MG63 (cell line): Measurements from ENCODE around the gene TNP2. TPM values are rescaled to one million over a fixed set of nuclear protein-coding genes. Genes with fewer than 3 reads are reported as not detected.

Experiments
- DNase-seq: peaks from one replicate; pipeline ENCODE4 v3.0.0-alpha.2; 2020
- H3K27me3 ChIP-seq: fragments of 250-450 bp; sonication (Bioruptor Pico); 2 replicates; pipeline ENCODE4 v1.5.1; 2020; ENCODE audit warnings: mild to moderate bottlenecking, moderate library complexity
- H3K36me3 ChIP-seq: fragments of 250-450 bp; sonication (Bioruptor Pico); 2 replicates; pipeline ENCODE4 v1.5.1; 2020; ENCODE audit warnings: mild to moderate bottlenecking, moderate library complexity
- H3K4me3 ChIP-seq: fragments of 250-450 bp; sonication (Bioruptor Pico); 2 replicates; pipeline ENCODE4 v1.5.1; 2020; ENCODE audit warnings: mild to moderate bottlenecking, moderate library complexity
- H3K9me3 ChIP-seq: fragments of 250-450 bp; sonication (Bioruptor Pico); 2 replicates; pipeline ENCODE4 v1.5.1; 2020; ENCODE audit warnings: mild to moderate bottlenecking, moderate library complexity
- total RNA-seq: library from RNA; depleted of rRNA; stranded (reverse); fragments of >200 nt; shearing (Covaris generic); gene quantifications from 2 replicates; pipeline ENCODE4 v1.2.3, GENCODE V29; 2014; ENCODE audit warnings: low replicate concordance

The TNP2 gene
- total RNA-seq, 1 experiment from 2014 or later: not detected

DNA sequence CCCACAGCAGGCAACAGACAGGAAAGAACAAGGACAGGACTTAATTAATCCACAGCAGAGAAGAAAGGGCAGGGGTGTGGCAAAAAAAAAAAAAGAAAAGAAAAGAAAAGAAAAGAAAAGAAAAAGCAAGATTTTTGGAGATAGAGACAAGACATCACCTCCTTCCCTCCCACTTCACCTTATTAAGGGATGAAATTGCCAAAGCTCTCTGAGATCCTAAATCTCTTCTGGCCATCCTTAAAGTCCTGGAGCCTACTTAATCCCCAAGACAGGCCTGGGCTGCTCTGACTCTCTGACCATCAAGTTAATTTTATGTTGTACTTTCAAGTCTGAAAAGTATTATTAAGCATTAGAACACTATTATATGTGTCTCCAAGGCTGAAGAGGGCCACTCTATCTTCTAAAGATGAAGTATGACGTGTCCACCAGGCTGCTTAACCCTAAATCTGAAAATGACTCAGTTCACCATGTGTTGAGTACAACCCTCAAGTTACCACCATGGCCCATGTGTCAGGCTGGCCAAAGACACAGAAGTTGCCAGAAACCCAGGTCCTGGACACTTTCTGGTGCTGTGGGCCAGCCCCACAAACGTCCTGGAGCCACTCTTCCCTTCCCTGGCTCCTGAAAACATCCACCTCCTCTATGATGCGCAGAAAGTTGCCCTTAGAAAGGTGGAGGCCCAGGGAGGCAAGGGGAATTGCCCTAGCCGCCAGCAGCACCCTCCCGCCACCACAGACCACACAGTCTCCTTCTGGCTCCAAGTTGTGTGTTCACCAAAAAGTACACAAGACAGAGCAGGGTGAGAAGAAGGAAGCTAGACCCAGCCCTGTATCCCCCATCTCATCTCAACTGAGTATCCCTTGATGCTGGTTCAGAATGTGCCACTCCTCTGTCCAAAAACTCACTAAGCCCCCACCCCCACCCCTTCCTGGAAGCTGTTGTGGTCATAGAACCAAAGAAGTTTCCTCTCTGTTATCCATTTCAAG is 15.8 kb downstream of the TNP2 start:
- H3K9me3 ChIP-seq: no peaks in the 10 kb centered on the region
- no peaks in the 10 kb centered on the region for H3K27me3 ChIP-seq
- no peak for DNase-seq
- peaks cover 4% of the 10 kb centered on the region for H3K36me3 ChIP-seq
- no peak overlapping the region for H3K4me3 ChIP-seq

DNA sequence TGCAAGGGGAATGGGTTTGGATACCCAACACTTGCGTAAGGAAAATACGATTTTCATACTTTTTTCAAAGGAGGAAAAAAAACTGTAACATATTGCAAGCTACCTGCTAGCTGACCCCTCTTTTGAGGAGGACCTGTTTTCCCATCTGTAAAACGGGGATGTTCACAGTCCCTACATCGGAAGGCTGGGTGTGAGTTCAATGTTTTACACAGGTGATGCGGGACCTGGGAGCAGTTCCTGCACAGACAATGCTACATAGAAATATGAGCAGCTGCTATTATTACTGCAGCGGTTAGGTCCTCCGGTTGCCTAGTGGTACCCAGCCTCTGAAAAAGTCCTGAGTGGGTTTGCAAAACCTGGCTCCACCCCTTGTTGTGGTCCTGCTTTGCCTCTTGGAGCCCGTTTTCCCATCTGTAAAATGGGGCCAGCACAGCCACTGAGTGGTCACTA is 16.6 kb downstream of the TNP2 start:
- Histone ChIP-seq H3K36me3 (peaks cover 4% of the 10 kb centered on the region), H3K9me3 (no peaks in the 10 kb centered on the region), H3K4me3 (no peak overlapping the region), H3K27me3 (no peaks in the 10 kb centered on the region)
- DNase-seq: no peak

DNA sequence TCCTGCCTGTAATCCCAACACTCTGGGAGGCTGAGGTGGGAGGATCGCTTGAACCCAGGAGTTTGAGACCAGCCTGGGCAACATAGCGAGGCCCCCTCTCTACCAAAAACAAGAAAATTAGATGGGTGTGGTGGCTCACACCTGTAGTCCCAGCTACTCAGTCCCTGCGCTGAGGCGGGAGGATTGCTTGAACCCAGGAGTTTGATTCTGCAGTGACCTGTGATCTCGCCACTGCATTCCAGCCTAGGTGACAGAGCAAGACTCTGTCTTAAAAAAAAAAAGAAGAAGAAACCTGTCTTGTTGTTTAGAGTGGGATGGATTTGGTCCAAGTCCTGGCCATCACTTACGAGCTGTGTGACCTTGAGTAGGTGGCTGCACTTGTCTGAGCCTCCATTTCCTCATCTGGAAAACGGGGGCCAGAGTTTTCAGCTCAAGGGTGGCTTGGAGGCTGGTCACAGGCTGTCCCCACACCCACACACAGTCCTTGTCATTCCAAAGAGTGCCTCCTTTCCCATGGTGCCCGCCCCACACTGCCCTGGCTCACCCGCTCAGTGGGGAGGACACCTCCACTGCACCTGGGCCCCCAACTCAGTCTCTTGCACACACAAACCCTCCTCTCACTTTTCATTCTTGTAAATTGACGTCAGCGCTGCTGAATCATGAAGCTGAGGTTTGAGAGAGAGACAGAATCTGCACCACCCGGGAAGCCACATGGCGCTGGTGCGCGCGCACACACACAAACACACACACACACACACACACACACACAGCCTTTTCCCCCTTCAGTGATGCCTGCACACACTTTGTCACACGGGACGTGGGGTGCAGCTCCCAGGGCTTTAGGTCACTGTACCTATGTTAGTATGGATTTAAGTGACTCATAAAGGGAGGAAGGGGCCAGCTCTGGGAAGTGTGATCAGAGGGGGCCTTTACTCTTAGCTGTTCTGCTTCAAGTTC is 17.3 kb downstream of the TNP2 start:
- DNase-seq: no peak
- no peaks in the 10 kb centered on the region for H3K9me3 ChIP-seq
- H3K36me3 ChIP-seq: peaks cover 4% of the 10 kb centered on the region
- no peak overlapping the region for H3K4me3 ChIP-seq
- H3K27me3 ChIP-seq: no peaks in the 10 kb centered on the region

DNA sequence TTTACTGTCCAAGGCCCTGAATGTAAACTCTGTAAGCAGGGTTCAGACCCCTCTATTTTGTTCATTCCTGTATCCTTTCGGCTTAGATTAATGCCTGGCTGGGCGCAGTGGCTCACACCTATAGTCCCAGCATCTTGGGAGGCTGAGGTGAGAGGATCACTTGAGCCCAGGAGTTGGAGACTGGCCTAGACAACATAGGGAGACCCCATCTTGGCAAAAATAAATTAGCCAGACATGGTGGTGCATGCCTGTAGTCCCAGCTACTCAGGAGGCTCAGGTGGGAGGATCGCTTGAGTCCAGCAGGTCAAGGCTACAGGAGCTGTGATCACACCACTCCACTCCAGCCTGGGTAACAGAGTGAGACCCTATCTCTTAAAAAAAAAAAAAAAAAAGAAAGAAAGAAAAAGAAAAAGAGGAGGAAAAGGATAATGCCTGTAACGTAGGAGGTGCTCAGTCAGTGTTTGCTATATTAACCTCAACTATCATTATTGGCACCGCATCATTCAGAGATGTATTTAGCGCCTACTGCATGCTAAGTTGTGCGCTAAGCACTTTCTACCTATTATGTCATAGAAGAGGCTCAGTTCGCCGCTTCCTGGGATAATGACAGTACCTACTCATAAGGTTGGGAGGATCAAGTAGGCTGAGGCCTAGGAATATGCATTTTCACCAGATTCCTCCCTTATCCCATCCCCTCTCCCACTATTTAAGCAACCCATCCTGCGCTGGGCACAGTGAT is 18.2 kb downstream of the TNP2 start:
- Histone ChIP-seq H3K27me3 (no peaks in the 10 kb centered on the region), H3K4me3 (no peak overlapping the region), H3K9me3 (no peaks in the 10 kb centered on the region), H3K36me3 (peaks cover 4% of the 10 kb centered on the region)
- no peak for DNase-seq

DNA sequence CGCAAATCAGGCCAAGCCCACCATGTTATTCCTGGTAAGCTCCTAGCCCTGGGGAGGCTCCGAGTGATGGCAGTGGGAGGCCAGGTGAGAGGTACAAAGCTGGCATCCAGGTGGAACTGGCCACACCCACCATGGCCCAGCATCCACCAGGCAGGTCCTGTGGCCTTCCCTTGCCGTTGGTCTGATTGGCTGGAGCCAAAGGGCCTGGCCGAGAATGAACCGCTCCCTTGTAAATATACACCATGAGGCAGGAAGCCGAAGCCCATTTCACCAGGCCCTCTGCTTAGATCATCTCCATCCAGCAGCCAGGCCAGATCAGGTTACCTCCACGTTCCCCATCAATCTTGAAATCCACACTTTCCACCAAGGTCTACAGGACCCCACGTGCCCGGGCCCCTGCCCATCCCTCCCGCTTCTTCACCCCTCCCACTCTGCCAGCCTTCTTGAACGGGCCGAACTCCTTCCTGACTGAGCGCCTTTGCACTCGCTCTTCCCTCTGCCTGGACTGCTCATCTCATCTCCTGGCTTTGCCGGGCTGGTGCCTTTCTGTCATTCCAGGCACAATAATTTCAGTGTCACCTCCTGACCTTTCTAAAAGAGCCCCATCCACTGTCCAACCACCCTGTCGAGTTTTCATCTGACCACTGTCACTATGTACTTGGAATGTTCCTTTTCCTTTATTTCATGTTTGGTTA is 18.9 kb downstream of the TNP2 start:
- Histone ChIP-seq H3K4me3 (no peak overlapping the region), H3K9me3 (no peaks in the 10 kb centered on the region), H3K27me3 (no peaks in the 10 kb centered on the region), H3K36me3 (peaks cover 4% of the 10 kb centered on the region)
- peak; percentile 19 for DNase-seq

DNA sequence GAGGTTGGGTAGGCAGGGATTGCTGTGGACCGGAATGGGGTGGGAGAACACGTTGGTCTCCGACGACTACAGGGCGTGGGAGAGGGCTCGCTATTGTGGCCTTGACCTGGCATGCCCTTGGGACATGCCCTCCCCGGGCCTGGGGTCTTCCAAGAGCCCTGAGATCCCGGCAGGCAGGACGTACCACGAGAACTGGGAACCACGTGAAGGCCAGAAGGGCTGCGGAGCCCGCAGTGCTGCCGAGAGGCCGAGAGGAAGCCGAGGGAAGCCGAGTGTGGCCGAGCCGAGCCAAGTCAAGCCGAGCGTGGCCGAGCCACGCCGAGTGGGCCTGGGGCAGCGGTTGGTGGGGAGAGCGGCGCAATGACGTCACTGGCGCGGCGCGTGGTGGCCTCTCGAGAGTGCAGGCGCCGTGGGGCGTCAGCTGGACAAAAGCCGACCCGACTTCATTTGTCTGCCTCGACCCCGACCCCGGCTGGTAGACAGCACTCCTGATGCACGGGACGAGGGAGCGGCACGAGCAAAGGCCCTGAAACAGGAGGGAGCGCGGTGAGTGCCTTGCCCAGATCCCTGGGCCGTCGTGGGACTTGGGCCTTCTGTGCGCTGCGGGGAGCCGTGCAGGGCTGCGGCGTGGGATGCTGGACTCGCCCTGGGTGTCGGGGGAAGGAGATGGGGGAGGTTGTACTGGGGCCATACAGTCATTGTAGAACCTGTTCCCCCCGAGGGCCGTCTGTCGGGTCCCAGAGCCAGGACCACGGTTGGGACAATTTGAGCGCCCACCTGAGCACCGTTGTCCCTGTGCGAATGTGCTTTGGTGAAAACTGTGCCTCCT is 19.7 kb downstream of the TNP2 start:
- Histone ChIP-seq H3K27me3 (no peaks in the 10 kb centered on the region), H3K9me3 (no peaks in the 10 kb centered on the region), H3K4me3 (no peak overlapping the region), H3K36me3 (peaks cover 4% of the 10 kb centered on the region)
- no peak for DNase-seq

DNA sequence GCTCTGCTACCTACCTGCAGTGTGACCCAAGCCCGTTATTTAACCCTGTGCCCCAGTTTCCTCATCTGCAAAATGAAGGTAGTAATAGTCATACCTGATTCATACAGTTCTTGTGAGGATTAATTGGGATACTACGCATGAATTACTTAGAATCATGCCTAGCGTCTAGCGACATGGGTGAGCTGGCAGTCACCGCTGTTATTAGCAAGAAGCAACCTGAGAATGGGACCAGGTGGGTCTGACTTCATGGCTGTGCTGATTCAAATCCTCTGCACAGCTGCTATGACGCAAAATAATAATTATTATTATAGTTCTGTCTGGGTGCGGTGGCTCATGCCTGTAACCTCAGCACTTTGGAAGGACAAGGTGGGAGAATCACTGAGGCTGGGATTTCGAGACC is 21.0 kb downstream of the TNP2 start:
- H3K27me3 ChIP-seq: no peaks in the 10 kb centered on the region
- H3K9me3 ChIP-seq: no peaks in the 10 kb centered on the region
- H3K36me3 ChIP-seq: peaks cover 4% of the 10 kb centered on the region
- no peak for DNase-seq
- no peak overlapping the region for H3K4me3 ChIP-seq

DNA sequence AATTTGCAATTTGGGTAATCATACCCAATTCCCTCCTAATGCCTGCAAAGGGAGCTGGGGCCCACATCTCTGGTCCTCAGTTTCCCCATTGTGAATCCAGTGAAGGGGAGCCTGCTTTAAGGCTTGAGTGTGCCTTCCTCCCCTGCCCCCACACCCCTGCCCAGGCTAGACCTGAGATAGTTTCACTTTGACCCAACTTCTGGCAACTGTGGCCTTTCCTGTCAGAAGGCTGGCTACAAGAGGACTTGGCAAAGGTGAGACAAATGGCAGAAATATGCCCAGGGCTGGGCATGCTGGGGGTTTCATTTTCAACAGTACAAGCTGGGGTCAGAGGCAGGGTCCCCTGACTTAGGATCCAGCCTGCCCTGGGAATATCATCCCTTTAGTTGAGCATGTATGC is 23.1 kb downstream of the TNP2 start:
- DNase-seq: peak; percentile 16
- H3K9me3 ChIP-seq: no peaks in the 10 kb centered on the region
- no peaks in the 10 kb centered on the region for H3K27me3 ChIP-seq
- no peaks in the 10 kb centered on the region for H3K36me3 ChIP-seq
- no peak overlapping the region for H3K4me3 ChIP-seq

DNA sequence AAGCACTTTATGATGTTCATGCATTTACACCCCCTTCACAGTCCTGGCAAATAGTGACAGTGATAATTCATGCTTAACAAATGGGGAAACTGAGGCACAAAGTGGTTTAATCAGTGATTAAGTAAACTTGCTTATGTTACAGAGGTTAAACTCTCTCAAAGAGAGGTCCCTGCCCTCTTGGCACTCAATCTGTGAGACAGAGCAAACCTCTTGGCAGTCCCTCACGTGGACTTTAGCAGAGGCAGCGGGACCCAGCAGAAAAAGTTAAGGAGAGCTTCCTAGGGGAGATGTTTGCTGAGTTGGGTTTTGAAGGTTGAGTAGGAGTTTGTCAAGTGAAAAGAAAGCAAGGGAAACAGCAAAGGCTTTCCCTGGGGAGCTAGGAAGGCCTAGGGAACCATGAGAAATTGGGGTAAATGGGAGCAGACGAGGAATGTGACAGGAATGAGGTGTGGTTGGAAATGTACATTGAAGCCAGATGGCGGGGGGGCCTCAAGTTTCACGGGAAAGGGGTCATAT is 23.8 kb downstream of the TNP2 start:
- Histone ChIP-seq H3K4me3 (no peak overlapping the region), H3K36me3 (no peaks in the 10 kb centered on the region), H3K27me3 (no peaks in the 10 kb centered on the region), H3K9me3 (no peaks in the 10 kb centered on the region)
- DNase-seq: no peak

DNA sequence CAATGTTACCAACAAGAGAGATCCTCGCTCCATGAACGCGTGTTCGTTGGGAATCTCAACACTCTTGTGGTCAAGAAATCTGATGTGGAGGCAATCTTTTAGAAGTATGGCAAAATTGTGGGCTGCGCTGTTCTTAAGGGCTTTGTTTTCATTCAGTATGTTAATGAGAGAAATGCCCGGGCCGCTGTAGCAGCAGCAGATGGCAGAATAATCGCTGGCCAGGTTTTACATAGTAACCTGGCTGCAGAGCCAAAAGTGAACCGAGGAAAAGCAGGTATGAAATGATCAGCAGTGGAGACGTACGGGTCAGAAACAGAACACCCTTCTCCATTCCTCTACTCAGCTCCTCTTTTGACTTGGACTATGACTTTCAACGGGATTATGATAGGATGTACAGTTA is 26.5 kb downstream of the TNP2 start:
- H3K36me3 ChIP-seq: no peaks in the 10 kb centered on the region

DNA sequence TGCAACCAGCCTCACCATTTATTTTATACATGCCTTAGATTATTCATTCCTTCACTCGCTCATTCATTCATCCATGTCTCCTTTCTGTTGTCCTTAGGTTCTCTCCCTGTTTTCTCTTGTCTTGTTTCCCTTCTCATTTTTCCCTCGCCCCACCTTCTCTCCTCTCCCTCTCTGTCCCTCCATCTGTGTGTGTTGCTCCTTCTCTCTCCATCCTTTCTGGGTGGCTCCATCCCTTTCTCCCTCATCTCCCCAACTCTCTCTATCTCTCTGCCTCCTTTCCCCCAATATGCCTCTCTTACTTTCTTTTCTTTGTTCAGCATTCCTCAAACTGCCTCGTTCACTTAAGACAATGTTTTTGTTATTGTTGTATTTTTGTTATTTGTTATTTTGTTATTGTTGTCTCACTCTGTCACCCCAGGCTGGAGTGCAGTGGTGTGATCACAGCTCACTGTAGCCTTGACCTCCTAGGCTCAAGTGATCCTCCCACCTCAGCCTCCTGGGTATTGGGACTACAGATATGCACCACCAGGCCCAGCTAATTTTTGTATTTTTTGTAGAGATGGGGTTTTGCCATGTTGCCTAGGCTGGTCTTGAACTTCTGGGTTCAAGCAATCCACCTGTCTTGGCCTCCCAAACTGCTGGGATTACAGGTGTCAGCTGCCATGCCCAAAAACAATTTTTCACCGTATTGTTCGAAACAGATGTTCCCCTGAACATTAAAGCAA is 27.5 kb downstream of the TNP2 start:
- no peaks in the 10 kb centered on the region for H3K27me3 ChIP-seq
- H3K9me3 ChIP-seq: no peaks in the 10 kb centered on the region
- no peak for DNase-seq
- H3K36me3 ChIP-seq: no peaks in the 10 kb centered on the region
- H3K4me3 ChIP-seq: no peak overlapping the region

More for the DNA sequence above, 26.5 kb downstream of the TNP2 start:
- H3K4me3 ChIP-seq: no peak overlapping the region
- no peaks in the 10 kb centered on the region for H3K9me3 ChIP-seq
- no peaks in the 10 kb centered on the region for H3K27me3 ChIP-seq
- no peak for DNase-seq

DNA sequence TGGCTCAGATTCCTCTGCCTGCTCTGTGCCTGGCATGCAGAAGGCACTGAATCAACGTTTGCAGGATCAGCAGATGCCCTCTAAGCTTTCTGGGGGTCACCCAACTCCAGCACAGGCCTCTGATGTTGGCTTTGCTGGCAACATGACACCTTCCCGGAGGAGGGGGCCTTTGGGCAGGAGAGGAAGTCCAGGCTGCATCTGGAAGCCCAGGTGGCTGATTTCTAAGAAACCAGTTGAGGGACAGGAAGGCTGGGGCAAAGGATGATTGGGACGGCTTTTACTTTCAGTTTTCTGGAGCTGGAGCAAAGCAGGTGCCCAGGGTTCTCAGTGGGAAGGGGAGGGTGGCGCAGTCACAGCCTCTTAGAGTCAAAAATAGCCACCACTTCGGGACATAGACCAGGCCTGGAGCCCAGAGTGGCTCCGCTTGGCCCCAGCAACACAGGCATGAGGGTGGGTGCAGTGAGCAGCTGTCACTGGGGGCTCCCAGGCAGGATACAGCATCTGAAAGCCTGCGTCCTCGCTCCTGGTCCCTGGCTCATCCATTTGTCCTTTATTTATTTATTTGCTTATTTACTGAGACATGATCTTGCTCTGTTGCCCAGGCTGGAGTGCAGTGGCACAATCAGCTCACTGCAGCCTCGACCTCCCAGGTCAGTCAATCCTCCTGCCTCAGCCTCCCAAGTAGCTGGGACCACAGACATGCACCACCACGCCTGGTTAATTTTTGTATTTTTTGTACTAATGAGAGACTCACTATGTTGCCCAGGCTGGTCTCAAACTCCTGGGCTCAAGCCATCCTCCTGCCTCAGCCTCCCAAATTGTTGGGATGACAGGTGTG is 28.3 kb downstream of the TNP2 start:
- DNase-seq: no peak
- H3K4me3 ChIP-seq: no peak overlapping the region
- H3K36me3 ChIP-seq: no peaks in the 10 kb centered on the region
- no peaks in the 10 kb centered on the region for H3K9me3 ChIP-seq
- H3K27me3 ChIP-seq: no peaks in the 10 kb centered on the region

DNA sequence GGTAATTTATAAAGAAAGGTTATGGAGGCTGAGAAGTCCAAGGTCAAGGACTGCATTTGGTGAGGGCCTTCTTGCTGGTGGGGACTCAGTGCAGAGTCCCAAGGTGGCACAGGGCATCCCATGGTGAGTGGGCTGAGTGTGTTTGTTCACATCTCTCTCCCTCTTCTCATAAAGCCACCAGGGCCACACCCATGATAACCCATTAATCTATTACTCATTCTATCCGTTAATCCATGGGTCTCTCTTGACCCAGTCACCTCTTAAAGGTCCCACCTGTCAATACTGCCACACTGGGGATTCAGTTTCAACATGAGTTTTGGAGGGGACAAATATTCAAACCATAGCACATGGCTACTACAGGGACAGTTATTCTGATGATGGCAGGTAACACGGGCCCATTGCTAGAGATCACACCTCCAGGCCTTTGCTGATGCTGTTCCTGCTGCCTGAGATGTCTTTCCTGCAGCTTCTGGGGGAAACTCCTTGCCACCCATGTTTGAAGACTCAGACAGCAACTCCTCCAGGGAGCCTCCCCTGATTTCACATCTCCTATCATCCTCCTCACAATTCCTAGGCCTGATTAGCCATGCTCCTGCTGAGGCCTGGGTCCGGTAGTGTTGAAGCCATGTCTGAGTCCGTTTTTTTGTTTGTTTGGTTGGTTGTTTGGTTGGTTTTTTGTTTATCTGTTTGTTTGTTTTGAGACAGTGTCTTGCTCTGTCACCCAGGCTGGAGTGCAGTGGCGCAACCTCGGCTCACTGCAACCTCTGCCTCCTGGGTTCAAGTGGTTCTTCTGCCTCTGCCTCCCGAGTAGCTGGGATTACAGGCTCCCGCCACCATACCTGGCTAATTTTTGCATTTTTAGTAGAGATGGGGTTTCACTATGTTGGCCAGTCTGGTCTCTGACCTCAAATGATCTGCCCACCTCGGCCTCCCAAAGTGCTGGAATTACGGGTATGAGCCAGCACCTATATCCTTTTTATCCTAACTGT is 29.2 kb downstream of the TNP2 start:
- H3K9me3 ChIP-seq: no peaks in the 10 kb centered on the region
- no peaks in the 10 kb centered on the region for H3K36me3 ChIP-seq
- H3K27me3 ChIP-seq: no peaks in the 10 kb centered on the region
- no peak overlapping the region for H3K4me3 ChIP-seq
- no peak for DNase-seq
